GM12875 (cell line): Measurements from ENCODE around the gene WBP1L.
"Not testable (repeated sequence)": the region's sequence is repeated elsewhere in the genome, so short reads cannot be mapped to it uniquely, and the experiment has no call there.

ENCODE experiments used
- H3K4me3 ChIP-seq: one replicate; pipeline ENCODE4 v1.5.1; 2011; ENCODE audit warnings: low read depth, low read length, control low read depth
- TF ChIP-seq, protein P1 (sequence below): IDR thresholded peaks from 2 replicates; pipeline ENCODE4 v1.5.1; 2011; ENCODE audit warnings: low read depth, mild to moderate bottlenecking, control low read depth, inconsistent platforms, low read length, moderate library complexity, borderline replicate concordance; ENCODE audit not compliant: insufficient read depth

WBP1L gene

GRCh38 chr10:102745157-102745556 is 1.4 kb downstream of the WBP1L start:
- TF ChIP-seq, protein P1, sequence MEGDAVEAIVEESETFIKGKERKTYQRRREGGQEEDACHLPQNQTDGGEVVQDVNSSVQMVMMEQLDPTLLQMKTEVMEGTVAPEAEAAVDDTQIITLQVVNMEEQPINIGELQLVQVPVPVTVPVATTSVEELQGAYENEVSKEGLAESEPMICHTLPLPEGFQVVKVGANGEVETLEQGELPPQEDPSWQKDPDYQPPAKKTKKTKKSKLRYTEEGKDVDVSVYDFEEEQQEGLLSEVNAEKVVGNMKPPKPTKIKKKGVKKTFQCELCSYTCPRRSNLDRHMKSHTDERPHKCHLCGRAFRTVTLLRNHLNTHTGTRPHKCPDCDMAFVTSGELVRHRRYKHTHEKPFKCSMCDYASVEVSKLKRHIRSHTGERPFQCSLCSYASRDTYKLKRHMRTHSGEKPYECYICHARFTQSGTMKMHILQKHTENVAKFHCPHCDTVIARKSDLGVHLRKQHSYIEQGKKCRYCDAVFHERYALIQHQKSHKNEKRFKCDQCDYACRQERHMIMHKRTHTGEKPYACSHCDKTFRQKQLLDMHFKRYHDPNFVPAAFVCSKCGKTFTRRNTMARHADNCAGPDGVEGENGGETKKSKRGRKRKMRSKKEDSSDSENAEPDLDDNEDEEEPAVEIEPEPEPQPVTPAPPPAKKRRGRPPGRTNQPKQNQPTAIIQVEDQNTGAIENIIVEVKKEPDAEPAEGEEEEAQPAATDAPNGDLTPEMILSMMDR = no peak
- H3K4me3 ChIP-seq = peak overlapping the region; percentile 83

GRCh38 chr10:102752266-102752930 is 8.7 kb downstream of the WBP1L start:
- H3K4me3 ChIP-seq = no peak overlapping the region
- TF ChIP-seq, protein P1 = no peak

GRCh38 chr10:102752934-102753664 is 9.4 kb downstream of the WBP1L start:
- TF ChIP-seq, protein P1 = peak; percentile 60; the same call in 1 of the 2 replicates
- no peak overlapping the region for H3K4me3 ChIP-seq

DNA sequence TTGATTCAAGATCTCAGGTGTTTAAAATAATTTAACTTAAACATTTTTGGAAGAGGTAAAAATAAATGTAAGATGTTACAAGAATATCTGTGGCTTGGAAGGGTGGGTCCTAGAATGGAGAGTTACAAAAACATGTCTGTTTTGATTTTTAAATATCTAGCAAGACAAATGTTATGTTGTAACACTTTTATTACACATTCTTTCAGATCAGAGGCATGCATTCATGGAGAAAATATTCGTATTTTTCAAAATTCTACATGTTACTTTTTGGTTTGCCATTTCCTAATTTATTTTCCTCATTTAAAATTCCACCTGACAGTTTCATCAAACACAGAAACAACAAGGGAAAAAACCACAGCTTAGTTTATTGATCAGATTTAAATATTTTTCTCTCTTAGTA is 10.0 kb downstream of the WBP1L start:
- TF ChIP-seq, protein P1 = no peak
- no peak overlapping the region for H3K4me3 ChIP-seq

DNA sequence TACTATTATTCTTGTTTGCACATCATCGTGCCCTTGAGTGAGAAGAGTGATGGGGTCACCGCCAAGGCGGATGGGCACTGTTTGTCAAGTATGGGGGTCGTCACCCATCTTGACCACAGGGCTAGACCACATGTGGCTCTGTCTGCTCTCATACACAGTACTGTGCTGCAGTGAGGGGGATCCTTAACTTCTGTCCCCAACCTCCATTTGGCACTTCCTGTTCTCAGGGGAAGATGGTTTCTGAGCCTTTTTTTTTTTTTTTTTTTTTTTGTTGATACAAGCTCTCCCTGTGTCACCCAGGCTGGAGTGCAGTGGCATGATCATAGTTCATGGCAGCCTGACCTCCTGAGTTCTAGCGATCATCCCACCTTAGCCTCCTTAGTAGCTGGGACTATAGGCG is 13.6 kb downstream of the WBP1L start:
- TF ChIP-seq, protein P1 = no peak
- no peak overlapping the region for H3K4me3 ChIP-seq

- TF ChIP-seq, protein P1 = no peak
- H3K4me3 ChIP-seq = no peak overlapping the region
Measured at GRCh38 chr10:102758240-102758932, 14.6 kb downstream of the WBP1L start.

DNA sequence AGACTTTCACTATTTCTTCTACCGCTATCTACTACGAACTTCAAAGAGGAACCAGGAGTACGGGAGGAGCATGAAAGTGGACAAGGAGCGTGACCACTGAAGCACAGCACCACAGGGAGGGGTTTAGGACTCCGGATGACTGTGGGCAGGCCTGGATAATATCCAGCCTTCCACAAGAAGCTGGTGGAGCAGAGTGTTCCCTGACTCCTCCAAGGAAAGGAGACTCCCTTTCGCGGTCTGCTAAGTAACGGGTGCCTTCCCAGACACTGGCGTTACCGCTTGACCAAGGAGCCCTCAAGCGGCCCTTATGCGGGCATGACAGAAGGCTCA is 15.2 kb downstream of the WBP1L start:
- not testable (repeated sequence) for H3K4me3 ChIP-seq
